Measurements from ENCODE around the gene OR52I2.

Gene OR52I2

GRCh38 chr11:4607781-4608666 is 26.5 kb downstream of the OR52I2 start, which contains the start of gene TRIM68:
TRIM68 (minus strand) TSS chr11:4608231; CDS start chr11:4605504, 2,727 bp downstream.
- DNase-seq (ENCODE audit: low read depth, low spot score): peak; percentile 86

- no peak for DNase-seq (ENCODE audit: low read depth, low spot score)
These were observed 28.9 kb downstream of the OR52I2 start for GRCh38 chr11:4610258-4610935.

- DNase-seq (ENCODE audit: low read depth, low spot score): no peak
These were observed 30.4 kb downstream of the OR52I2 start for GRCh38 chr11:4611986-4612385.

- DNase-seq (ENCODE audit: low read depth, low spot score): no peak
These were observed 34.4 kb downstream of the OR52I2 start for GRCh38 chr11:4615856-4616444.

GRCh38 chr11:4619514-4619913 is 38.0 kb downstream of the OR52I2 start:
- no peak for DNase-seq (ENCODE audit: low read depth, low spot score)

GRCh38 chr11:4626207-4627099 is 44.9 kb downstream of the OR52I2 start:
- no peak for DNase-seq (ENCODE audit: low read depth, low spot score)

- DNase-seq (ENCODE audit: low read depth, low spot score): no peak
These were observed 54.6 kb downstream of the OR52I2 start for GRCh38 chr11:4636136-4636535.

GRCh38 chr11:4636962-4637661 is 55.6 kb downstream of the OR52I2 start, which contains the start of gene OR51D1:
OR51D1 (plus strand) TSS chr11:4637477; CDS start chr11:4639791, 2,314 bp downstream.
- peak; percentile 26 for DNase-seq (ENCODE audit: low read depth, low spot score)

- DNase-seq (ENCODE audit: low read depth, low spot score): no peak
These were observed 56.1 kb downstream of the OR52I2 start for GRCh38 chr11:4637662-4638047.

- no peak for DNase-seq (ENCODE audit: low read depth, low spot score)
These were observed 58.4 kb downstream of the OR52I2 start for GRCh38 chr11:4639931-4640330.

- DNase-seq (ENCODE audit: low read depth, low spot score): no peak
These were observed 60.0 kb downstream of the OR52I2 start for GRCh38 chr11:4641501-4641900.

GRCh38 chr11:4642043-4642442 is 60.5 kb downstream of the OR52I2 start:
- DNase-seq (ENCODE audit: low read depth, low spot score): no peak

Measured in smooth muscle cell of the brain vasculature (primary cell).